Measurements from ENCODE around the gene KIRREL3.
A peak's percentile ranks its signal among the peaks of the same experiment; 100 is the strongest.
"Not testable (repeated sequence)": the region's sequence is repeated elsewhere in the genome, so short reads cannot be mapped to it uniquely, and the experiment has no call there.

The KIRREL3 gene

DNA sequence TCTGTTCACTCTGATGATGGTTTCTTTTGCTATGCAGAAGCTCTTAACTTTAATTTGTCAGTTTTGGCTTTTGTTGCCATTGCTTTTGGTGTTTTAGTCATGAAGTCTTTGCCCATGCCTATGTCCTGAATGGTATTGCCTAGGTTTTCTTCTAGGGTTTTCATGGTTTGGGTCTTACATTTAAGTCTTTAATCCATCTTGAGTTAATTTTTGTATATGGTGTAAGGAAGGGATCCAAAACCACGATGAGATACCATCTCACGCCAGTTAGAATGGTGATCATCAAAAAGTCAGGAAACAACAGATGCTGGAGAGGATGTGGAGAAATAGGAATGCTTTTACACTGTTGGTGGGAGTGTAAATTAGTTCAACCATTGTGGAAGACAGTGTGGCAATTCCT lies 48.0 kb downstream of the KIRREL3 start:
- not testable (repeated sequence) for DNase-seq (ENCODE audit: low read depth)

DNA sequence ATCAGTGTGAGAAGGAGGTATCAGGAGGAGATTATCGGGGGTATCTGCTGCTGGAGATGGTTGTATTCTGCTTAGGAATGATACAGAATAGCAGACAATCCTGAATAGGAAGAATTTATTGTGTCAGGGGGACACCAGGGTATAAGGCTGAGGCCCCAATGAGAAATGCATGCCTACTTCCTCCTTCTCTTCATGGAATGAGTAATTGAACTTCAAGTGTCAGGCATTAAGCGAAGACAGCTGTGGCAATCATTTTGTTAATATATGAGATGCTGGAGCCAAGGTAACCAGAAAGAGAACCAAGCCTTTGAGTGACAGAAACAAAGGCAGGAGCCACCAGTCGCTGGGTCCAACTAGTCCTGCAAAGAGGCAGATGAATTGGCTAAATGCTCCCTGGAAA lies 49.1 kb downstream of the KIRREL3 start:
- no peak for DNase-seq (ENCODE audit: low read depth)

GRCh38 chr11:126949066-126949891 lies 51.3 kb downstream of the KIRREL3 start:
- DNase-seq (ENCODE audit: low read depth): peak; percentile 14

DNA sequence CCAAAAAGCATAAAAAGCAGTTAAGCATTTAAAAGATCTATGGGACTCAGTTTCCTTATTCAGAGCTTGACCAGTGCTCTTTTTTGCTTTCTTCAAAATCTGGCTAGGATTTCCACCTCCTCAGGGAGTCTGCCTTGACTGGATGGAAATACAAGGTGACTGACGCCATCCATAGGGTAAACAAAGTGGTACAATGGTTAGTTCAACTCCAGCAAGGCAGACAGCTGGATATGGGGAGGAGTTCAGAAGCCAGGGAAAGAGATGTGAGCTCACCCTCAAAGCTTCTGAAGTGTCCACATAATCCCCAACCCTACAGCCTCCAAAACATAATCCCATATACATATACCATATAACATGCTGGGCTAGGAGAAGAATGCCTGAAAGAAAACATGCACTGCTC lies 52.0 kb downstream of the KIRREL3 start:
- no peak for DNase-seq (ENCODE audit: low read depth)

- no peak for DNase-seq (ENCODE audit: low read depth)
Measured at GRCh38 chr11:126945319-126945718, 55.3 kb downstream of the KIRREL3 start.

DNA sequence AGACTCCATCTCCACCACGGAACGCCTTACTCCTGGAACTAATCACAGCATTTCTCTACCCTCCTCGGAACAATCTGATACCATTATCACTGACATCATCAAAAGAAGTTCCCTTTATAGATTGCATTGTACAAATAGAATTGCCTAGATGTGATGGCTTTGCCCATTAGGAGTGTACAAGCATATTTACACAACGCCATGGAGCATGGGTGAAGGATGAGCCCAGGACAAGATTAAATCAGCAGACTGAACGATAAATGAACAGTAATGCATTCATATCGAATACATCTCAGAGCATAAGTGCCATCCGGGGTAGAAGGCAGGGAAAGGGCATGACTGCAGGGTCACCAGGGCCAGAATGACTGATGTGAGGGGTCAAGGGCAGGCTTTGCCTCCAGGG lies 57.3 kb downstream of the KIRREL3 start:
- DNase-seq (ENCODE audit: low read depth): no peak

- DNase-seq (ENCODE audit: low read depth): no peak
Measured at GRCh38 chr11:126942146-126942545, 58.4 kb downstream of the KIRREL3 start.

- no peak for DNase-seq (ENCODE audit: low read depth)
Measured at GRCh38 chr11:126939552-126939951, 61.0 kb downstream of the KIRREL3 start.

DNA sequence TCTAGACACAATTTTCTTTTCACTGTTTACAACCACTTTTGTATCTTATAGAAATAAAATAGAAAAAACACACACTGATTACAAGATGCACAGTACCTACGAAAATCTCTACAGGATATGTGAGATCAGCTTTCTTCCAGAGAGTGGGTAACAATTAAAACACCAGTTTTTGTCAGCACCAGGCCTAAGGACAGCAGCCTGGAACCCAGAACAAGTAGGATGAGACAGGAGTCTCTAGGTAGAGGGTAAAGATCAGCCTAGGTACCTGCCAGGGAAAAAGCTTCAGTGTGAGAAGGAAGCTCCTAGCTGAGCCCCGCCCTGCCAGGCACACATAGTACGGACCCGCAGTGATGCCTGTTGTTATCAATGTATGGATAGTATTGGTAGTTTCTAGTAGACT lies 61.9 kb downstream of the KIRREL3 start:
- DNase-seq (ENCODE audit: low read depth): no peak

DNA sequence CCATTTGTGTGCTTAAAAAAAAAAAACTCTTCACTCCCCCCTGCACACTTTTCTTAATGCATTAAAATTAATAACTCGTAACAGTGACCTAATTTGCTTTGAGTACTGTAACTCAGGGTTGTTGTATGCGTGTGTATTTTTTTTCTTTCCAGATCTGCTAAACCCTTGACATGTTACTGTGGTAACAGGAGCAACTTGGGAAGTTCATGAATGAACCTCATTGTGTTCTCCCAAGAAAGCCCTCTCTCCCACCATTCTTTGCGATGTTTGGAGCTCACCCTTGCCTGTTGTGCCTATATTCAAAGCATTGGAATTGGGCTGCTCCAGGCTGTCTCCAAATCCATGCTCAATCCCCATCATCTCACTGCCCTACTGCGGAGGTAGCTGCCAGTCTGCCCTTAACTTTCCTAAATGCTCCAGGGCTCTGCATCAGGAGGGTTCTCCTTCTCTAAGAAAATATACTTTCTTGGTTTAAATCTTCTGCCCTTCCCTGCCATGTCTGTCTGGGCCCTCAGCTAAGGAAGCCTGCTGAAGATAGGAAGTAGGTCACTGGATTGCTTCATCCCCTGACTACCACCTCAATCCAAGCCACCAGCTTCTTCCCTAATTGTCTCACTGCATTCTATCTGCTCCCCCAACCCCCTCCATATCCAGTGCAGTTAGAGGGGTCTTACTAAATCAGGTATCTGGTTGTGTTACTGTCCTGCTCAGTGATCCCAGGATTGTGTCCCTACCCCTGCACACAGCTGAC lies 70.3 kb downstream of the KIRREL3 start:
- no peak for DNase-seq (ENCODE audit: low read depth)

GRCh38 chr11:126929179-126930061 lies 71.2 kb downstream of the KIRREL3 start:
- DNase-seq (ENCODE audit: low read depth): peak; percentile 19

- no peak for DNase-seq (ENCODE audit: low read depth)
Measured at GRCh38 chr11:126927623-126928022, 72.9 kb downstream of the KIRREL3 start.

- no peak for DNase-seq (ENCODE audit: low read depth)
Measured at GRCh38 chr11:126926376-126926791, 74.2 kb downstream of the KIRREL3 start.

DNA sequence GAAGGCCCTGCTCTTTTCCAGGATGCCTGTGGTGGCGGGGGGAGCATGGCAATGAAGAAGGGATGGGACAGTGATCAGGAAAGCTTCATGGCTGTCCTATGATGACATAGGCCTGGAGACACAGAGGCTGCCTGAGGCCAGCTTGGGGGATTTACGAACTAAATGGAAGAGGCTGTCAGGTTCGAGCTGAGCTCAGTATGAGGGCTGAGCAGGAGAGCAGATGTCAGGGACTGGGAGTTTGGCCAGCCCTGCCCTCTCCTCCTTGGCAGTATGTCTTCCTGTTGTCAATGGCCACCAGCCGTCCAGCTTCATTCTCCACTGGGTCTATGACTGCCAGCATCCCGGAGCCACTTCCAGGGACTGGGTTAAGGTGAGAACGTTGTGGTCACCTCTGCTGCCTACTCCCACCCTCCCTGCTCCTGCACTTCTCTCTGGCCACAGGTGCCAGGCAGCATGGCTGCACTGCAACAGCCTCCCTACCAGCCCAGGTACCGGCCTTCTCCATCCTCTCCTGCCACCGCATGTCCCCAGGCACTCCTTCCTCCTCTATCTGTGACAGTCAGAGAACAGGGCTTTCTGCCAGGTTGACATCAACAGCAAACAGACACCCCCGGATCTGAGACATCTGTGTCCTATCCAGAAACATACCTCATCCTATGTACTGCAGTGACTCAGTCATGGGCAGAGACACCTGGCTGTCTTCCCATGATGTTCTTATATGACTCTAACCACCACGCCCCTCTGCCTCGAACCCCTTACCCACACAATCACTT lies 75.1 kb downstream of the KIRREL3 start:
- DNase-seq (ENCODE audit: low read depth): no peak

GRCh38 chr11:126924376-126925040 lies 76.1 kb downstream of the KIRREL3 start:
- no peak for DNase-seq (ENCODE audit: low read depth)

- DNase-seq (ENCODE audit: low read depth): no peak
Measured at GRCh38 chr11:126920833-126921232, 79.7 kb downstream of the KIRREL3 start.

DNA sequence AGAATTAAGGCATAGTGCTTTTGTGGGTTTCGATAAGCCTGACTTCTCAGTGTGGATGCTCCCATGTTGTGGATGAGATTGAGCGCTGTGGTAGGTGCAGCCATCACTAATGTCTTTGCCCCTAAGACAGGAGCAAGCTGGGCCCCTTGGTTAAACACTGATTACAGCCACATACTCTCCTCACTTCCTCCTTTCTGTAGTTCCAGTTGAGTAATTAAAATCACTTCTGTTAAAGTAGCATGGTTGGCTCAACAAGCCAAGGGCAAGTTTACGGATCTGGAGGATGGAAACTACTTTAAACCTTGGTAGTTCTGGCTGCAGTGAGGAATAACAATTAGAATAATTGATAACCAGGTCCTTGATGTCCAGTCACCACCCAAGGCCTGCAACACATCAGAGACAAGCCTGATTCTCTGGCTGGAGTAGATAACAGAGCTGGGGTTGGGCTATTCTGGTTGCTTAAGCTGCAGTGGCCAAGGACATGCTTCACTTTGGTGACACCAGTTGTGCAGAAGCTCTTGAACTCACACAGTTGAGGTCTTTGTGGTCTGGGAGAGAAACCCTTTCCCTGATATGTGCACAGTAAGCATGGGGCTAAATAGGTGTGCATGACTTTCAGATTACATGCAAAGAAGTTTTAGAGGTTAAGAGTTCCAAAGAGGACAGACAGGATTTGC lies 81.3 kb downstream of the KIRREL3 start:
- DNase-seq (ENCODE audit: low read depth): no peak

DNA sequence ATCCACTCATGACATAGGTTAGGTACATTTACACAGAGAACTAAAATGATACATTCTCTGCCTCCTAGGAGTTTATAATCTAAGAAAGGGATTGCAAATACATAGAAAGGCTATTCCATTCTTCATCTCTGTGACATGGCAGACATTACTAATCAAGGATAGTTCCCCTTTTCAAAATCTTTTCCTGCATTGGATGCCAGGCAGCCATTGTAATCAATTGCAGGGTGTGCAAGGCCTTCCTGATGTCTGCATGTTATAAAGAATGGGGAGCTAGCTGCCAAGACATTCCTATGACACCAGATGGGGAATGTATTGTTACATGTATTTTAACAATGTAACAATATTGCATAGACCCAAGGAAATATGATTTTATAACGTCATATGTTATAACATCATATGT lies 82.0 kb downstream of the KIRREL3 start:
- DNase-seq (ENCODE audit: low read depth): no peak

DNA sequence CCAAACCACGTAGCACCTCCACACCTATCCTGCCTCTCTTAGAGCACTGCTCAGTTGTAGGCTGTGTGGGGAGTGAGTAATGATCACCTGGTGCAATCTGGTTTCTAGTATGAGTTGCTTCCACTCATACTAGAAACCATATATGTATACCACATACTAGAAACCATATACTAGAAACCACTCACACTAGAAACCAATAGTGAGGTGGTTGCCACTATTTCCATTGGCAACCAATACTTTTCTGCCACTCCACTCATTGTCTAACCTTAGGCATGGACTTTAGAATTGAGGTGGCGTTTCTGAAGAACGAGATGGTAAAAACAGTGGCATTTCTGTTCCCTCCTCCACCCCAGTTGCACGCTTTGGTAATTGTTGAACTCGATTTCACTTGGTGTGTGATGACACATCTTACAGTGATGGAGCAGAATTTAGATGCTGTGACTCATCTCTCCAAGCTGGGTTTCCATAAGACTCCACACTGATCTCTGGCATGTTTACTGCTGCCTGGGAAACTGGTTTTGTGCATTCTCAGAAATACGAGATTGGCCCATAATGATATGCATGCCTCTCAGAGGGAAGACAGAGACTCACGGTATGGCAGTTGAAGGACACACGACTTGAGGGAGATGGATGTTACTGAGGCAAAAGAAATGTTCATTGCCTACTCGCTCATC lies 82.9 kb downstream of the KIRREL3 start:
- peak; percentile 78 for DNase-seq (ENCODE audit: low read depth)

GRCh38 chr11:126915430-126915829 lies 85.1 kb downstream of the KIRREL3 start:
- DNase-seq (ENCODE audit: low read depth): no peak

Measured in amniotic epithelial cell (primary cell).